Activated CD4-positive, alpha-beta T cell treated with anti-CD3 and anti-CD28 coated beads for 48 hours (primary cell): ENCODE data around the gene RPS6KA4.

ENCODE experiments used
- DNase-seq: peaks from one replicate; pipeline ENCODE4 v3.0.0-alpha.2; 2020

RPS6KA4 gene

DNA sequence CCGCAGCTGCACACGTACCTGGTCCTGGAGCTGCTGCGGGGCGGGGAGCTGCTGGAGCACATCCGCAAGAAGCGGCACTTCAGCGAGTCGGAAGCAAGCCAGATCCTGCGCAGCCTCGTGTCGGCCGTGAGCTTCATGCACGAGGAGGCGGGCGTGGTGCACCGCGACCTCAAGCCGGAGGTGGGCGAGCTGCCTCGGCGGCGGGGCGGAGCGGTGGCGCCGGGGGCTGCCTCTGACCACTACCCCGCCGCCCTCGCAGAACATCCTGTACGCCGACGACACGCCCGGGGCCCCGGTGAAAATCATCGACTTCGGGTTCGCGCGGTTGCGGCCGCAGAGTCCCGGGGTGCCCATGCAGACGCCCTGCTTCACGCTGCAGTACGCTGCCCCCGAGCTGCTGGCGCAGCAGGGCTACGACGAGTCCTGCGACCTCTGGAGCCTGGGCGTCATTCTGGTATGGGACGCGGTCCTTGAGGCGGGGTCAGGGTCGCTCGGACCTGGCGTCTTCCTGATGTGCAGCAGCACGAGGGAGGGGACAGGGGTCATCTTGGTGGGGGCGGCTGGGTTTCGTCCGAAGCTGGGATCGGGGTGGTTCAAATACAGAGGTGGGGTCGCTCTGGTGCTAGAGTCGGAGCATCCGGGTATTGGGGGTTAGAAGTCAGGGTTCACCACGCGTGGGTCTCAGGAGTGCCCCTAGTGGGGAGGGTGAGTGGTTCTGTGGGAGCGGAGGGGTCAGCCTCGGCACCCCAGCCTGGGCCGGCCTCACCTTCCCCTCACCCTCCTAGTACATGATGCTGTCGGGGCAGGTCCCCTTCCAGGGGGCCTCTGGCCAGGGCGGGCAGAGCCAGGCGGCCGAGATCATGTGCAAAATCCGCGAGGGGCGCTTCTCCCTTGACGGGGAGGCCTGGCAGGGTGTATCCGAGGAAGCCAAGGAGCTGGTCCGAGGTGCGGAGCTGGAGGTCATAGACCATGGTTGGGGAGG, 10.8 kb downstream of the RPS6KA4 start:
- no peak for DNase-seq

DNA sequence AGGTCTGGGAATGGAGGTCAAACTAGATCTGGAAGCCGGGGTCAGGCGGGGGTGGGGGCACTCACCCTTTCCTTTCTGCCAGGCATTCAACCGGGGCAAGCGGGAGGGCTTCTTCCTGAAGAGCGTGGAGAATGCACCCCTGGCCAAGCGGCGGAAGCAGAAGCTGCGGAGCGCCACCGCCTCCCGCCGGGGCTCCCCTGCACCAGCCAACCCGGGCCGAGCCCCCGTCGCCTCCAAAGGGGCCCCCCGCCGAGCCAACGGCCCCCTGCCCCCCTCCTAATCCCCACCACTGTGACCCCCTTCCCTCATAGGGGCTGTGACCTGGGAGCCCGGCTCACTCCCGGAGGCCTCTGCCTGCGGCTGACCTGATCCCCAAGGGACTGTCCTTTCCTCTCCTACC, 12.2 kb downstream of the RPS6KA4 start:
- DNase-seq: no peak

DNA sequence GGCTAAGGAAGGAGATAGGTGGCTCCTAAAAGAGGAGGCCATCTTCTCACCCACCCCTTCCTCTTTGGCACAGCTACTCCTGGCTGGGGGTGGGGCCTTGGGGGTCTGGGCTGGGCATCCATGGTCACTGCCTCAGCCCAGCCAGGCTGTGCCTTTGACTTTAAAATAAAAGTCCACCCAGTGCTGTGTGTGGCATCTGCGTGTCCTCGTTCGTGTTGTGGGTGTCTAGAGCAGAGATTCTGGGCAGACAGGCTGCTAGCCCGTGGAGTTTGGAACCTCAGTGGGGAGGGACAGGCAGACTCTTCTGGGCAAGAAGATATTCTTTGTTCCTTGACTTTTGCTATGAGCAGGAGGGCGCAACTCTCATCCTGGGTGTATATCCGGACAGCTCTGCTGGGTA, 13.1 kb downstream of the RPS6KA4 start:
- no peak for DNase-seq

DNA sequence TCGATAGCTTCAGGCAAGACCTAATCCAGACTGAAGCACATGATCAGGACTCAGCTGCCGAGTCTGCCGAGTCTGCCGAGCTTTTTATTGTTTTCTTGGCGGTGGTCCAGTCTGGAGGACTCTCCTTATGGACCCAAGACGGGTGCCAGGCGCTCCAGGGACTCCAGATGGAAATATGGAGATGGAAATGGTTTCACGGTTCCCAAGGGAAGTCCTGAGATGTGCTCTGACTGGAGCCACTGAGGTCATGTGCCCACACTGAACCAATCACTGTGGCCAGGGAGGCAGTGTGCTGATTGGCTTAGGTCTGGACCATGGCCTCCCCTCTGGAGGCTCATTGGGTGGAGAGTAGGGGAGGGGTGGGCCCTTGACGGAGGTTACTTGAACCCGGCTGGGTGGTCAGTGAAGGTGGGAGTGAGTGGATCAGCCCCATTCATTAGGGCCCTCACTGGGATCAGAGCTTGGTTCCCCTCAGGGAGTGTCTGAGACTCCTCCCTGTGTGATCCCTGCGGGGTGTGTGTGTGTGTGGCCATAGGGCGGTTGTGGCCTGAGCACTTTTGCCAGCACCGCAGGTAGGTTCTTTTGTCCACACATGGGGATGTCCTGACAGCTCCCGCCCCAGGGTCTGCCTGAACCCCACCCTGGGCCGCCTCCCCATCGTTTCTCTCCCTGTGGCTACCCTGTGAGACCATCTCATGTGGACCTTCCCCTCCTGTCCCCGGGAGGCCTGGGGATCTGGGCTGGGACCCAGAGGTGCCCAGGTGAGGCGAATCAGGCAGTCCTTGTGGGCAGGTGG, 14.0 kb downstream of the RPS6KA4 start:
- DNase-seq: no peak

DNA sequence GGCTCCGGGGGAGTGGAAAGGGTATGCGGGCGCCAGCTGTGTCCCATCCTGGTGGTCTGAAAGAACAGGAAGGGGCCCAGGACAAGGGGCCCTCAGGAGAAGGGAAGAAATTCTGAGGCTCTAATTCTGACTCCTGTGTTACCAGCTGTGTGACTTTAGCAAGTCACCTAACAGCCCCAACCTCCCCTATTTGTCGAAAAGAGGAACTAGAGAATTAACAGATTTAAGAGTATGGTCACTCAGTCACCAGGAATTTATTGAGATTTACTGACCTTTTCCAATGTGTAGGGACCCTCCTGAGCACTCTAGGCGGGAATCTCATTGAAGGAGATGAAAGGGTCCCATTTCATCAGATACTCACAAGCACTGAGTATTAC, 14.6 kb downstream of the RPS6KA4 start:
- no peak for DNase-seq

DNA sequence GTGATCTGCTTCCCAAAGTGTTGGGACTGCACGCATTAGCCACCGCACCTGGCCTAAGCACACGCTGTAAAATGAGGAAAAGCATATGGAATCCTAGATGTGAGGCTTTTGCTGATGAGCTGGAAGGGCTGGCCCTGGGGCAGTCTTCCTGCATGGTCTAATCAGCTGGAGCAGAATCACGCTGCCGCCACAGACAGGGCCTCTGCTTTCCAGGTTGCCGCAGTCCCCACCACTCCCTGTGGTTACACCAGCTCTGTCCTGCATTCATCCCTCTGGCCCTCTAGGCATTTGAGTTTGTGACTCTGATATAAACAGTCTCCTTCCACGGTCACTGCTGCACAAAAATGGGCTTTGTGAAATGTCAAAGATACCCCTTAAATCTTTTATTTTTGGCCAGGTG, 17.1 kb downstream of the RPS6KA4 start:
- DNase-seq: no peak

DNA sequence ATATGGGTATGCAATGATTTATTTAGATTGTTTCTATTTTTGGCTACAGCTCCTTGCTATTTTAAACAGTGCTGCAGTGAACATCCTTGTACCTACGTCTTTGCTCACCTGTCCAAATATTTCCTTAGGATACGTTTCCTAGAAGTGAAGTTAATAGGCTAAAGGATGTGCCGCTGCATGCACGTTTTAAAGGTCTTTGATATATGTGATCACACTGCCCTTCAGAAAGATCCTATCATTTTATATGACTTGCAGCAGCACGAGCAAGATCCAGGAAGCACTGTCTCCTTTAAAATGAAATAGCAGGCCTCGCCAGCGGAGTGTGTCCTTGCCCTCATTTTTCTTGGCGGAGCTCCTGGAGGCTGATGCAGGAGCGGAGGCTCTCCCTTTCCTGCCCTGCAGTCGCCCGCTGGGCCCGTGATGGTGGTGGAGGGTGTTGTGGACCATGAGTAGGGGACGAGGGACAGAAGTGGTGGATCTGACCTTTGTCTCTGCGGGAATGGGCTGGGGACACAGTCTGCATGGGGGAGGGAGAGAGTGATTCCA, 19.4 kb downstream of the RPS6KA4 start:
- DNase-seq: no peak

DNA sequence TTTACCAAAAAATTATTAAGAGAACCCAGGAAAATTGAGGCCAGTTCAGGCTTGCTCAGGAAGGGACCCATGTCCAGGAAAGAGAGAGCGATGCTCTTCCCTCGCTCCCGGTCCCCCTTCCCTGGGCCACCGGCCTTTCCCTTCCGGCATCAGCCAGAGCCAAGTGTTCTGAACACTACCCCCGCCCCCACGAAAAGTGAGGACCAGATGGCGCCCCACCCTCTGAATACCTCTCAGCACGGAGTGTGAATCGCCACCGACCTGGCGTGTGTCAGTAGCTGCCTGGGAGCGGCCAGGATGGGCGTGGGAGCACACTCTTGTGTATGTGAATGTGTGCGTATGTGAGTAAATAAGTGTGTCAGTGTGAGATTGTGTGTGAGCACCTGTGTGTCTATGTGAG, 20.2 kb downstream of the RPS6KA4 start:
- no peak for DNase-seq

DNA sequence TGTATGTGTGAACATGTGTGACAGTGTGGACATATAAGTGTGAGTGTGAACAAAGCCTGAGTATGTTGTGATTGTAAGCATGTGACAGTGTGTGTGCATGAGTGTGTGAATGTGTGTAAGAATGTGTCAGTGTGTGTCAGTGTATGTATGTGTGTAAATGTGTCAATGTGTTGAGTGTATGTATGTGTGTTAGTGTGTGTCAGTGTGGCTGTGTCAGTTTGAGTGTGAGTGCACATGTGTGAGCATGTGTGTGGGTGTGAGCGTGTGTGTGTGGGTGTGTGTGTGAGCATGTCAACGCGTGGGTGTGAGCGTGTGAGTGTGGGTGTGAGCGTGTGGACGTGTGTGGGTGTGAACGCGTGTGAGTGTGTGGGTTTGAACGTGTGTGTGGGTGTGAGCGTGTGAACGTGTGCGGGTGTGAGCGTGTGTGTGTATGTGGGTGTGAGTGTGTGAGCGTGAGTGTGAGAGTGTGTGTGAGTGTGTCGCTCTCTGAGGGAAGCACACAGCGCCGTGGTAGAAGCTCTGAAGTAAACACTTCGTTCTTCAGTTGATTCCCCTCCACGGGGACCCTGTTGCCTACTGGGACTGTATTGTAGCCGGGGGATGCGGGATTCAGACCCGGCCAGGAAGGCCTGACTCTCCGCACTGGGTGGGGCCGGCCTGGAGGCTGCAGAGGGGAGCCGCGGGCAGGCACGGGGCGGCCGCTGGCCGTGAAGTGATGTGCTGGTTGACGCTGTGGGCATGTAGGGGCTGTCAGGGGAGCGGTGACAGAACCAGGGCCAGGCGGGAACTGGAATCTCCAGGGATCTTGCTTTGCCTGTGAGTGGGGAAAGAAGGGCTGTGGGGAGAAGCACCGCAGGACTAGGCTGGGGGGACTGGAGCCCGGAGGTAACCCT, 21.1 kb downstream of the RPS6KA4 start:
- DNase-seq: no peak

DNA sequence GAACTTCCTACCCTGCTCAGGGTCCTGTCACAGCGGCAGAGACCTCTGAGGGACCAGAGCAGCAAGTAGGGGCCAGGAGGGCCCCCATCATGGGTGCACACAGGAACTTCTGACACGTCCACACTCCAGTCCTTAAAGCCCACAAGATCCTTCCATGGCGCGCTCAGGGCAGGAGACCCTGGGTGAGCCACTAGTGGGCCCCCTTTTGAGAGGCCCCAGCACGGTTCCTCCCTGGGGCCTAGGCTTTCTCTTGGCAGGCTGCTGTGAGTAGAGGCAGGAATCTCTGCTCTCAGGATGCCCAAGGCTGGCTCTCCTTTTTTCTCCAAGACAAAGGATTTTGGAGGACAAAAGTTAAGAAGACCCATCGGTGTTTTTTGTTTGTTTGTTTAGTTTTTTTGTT, 22.4 kb downstream of the RPS6KA4 start:
- no peak for DNase-seq

DNA sequence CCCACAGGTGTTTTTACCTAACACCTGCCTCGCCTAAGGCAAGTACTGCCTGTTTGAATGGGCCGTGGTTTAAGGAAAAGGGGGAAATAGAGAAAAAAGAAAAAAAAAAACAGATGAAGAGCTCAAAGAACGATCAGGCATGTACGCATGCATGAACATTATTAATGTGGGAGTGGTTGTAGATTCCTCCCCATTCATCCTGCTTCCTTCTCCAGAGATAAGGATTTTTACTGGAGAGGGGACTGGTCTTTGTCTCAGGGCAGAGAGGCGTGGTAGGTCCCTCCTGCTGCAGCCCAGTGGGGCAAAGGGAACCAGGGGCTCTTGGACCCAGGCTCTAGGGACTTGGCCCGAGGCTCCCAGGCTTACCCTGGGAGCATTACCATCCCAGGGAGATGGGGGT, 23.1 kb downstream of the RPS6KA4 start:
- no peak for DNase-seq

DNA sequence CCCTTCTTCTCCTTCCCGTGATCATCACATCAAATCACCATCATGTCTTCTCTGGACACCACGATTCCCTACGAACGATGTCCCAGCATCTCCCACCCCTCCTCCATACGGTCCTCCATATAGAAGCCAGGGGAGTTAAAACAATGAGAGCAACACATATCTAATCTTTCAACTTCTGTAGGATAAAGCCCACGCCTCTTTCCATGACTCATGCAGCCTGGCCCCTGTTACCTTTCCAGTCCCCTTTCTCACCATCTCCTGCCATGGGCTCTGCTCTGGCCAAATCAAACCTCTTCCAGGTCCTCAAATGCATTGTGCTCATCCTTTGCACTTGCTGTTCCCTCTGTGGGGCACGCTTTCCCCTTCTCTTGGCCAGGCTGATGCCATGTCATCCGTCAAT, 23.6 kb downstream of the RPS6KA4 start:
- DNase-seq: no peak

DNA sequence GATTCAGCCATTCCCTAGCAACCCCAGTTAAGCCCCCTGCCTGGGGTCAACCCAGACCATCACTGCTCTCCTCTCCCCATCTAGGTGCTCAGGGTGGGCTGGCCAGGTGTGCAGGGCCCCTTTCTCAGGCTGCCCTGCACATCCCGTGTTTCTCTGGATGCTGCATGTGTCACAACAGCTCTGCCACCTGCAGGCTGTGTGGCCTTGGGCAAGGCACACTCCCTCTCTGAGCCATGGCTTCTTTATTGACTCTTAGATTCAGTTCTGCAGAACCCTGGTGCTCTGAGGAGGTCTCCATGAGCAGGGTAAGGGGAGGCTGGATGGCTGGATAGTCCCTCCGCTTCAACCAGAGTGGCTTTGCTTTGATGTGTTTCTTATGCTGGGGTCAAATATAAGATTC, 24.6 kb downstream of the RPS6KA4 start:
- DNase-seq: no peak

DNA sequence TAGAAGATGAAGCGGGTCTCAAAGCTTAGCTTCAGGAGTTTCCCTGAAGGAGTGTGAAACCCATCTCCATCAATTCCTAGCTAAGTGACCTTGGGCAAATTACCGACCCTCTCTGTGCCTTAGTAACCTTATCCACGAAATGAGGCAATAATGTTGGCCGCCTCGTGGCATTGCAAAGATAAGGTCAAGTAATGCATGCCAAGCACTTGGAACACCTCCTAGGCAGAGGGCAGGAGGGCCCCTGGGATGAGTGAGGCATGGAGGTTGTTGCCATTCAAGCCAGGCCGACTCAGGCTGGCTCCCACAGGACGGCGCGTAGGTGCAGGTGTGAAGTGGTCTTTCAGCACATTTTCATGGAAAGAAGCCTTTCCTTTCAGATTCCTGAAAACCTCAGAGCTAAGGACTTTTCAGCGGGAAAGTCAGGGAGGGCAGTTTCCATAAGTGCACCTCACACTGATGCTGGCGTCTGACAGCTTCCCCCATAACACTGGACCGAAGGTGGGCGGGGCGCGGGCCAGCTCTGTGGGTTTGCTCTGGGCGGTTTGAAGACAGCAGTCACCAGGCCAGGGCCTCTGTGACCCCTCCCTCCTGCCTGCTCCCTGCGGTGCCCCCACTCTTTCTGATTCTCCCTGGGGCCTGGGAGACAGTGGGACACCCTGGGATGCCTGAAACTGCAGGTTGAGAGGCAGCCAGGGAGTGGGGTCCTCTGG, 25.2 kb downstream of the RPS6KA4 start:
- DNase-seq: no peak

DNA sequence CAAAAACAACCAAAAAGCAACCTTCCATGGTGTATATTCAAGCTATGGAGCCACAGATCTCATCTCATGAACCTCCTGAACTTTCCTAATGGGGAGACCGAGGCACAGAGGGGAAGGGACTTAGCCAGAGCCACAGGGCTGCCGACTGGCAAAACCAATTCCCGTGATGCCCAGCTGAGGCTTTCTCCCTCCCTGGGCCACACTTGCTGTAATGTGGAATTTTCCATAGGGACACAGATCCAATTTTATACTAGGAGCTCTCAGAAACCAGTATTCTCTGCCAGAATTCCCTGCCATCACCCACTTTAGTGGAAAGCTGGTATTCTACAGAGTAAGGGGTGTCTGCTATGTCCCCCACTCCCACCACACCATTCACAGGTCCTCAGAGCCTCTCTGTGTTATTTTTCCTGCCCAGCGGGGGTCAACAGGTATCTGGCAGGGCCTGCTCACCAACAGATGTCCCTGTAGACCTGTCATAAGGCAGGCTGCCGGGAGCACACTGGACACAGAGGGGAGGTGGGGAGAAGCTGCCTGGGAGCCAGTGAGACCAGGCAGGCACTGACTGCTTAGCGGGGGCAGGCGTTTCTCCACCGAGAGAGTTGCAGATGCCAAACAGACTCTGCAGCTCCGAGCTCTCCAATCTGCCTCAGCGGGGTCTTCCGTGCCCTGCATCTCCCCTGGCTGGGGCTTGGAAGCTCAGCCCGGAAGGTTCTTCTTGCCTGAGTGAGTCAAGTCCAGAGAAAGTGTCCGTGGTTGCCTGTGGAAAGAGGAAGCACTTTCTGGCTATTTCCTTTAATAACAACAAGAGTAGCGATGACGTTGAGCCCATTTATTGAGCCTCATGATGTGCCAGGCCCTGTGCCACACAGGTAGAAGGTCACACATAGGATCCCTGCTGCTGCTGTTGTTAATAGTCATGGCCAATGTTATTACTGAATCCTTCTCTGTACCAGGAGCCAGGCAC, 26.3 kb downstream of the RPS6KA4 start:
- DNase-seq: no peak

DNA sequence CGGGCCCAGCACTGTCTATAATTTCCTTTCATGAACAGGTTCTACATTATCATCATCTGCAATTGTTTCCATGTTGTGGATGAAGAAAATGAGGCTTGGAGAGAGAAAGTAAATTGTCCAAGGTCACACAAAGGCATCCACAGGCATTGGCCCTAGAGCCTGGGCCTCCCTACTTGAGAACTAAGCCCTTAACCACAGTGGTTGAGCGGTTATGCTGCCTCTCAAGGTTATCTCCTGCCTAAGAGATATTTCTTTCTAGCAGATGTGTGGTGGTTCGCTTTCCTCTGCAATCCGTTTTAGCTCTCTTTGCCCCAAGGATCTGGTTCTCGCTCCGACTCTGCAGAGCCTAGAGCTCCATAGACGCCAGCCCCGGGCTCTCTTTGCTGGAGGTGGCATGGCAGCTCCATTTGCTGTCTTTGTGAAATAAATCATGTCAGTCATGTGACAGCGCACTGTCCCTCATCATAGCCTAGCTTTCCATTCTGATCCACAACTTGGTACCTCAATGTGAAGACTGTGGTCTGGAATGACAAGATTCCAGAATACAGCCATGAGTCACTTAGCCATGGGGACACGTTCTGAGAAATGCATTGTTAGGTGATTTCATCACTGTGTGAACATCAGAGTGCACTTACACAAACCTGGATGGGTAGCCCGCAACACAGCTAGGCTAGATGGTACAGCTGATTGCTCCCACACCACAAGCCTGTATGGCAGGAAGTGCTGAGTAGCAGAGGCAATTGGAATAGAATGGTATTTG, 27.2 kb downstream of the RPS6KA4 start:
- no peak for DNase-seq

DNA sequence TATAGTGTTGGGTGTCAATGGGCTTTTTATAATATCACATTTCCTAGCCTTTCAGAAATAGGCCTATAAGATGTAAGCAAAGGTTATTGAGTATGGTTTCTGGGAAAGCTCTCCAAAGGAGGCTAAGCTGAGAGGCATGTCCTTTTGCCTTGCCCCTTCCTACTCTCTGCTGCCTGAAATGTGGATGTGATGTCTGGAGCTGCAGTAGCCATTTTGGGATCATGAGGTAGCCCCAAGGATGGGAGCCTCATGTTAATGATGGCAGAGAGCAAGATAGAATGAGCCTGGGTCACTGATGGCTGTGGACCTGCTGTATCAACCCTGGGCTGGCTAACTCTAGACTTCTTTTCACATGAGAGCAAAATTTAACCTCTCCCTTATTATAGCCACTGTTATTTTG, 29.0 kb downstream of the RPS6KA4 start:
- no peak for DNase-seq

DNA sequence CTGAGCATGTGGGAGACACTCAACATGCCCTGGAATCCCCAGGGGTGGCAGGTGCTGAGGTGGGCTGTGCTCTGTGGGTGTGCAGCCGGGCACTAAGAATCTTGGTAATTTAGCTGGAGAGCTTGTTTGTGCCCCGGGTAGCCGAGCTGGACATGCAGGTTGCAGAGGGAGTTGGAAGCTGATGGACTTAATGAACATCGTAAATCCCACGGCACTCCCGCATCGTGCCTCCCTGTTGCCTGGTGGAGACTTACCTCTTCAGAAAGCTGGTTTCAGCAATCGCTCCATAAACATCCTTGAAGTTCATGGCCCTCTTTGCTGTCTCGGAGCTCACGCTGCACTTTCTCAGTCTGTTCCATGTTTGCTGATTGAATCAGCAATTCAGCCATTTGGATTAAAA, 29.9 kb downstream of the RPS6KA4 start:
- no peak for DNase-seq

DNA sequence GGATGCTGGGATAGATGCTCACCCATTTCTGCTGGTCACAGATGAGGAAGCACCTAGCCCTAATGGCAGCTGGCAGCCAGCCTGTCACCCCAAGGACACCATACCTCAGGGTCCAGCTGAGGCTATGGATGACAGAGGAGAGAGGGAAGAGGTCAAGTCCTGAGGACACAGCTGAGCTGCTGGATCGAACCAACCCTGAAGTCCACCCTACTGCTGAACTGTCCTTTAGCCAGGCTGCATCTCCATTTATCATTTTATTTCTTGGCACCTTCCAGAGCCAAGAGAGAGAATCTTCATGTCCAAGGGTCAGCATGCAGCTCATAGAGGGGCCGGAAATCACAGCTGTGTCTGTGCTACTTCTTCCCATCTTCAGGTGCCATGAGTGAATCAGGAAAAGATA, 30.9 kb downstream of the RPS6KA4 start:
- DNase-seq: no peak

DNA sequence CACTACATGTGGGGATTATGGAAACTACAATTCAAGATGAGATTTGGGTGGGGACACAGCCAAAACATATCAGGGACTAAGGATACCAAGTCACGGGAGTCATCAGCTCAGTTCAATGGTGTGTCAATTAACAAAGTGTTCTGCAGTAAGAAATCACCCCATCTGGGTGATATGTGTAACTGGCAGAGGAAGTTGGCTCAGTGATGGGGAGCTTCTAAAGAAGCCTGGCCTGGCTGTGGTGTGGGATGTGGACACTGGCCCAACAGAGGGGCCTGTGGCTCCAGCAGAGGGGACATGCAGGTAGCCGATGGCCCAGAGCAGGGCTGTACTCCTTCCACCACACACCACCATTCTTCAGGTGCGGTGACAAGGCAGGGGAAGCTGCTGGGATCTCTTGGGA, 31.6 kb downstream of the RPS6KA4 start:
- DNase-seq: no peak
